H9 (cell line): Measurements from ENCODE around the gene FRYL. TPM values are rescaled to one million over a fixed set of nuclear protein-coding genes. Genes with fewer than 3 reads are reported as not detected.

ENCODE experiments used
- DNase-seq: peaks from one replicate; pipeline ENCODE4 v3.0.0-alpha.2; 2017
- H2AFZ ChIP-seq: one replicate; pipeline ENCODE4 v1.6.1; 2013; ENCODE audit warnings: mild to moderate bottlenecking, low read length, control low read depth, moderate library complexity
- H2AK5ac ChIP-seq: 2 replicates; pipeline ENCODE4 v1.6.1; 2013; ENCODE audit warnings: low read length, control low read depth, mixed read lengths; ENCODE audit not compliant: insufficient read length
- H2BK120ac ChIP-seq: one replicate; pipeline ENCODE4 v1.6.1; 2013; ENCODE audit warnings: low read depth, mild to moderate bottlenecking, low read length, control low read depth, inconsistent platforms; ENCODE audit not compliant: poor library complexity, severe bottlenecking
- H2BK12ac ChIP-seq: 2 replicates; pipeline ENCODE4 v1.6.1; 2013; ENCODE audit warnings: low read length, control low read depth, mixed read lengths, low read depth; ENCODE audit not compliant: insufficient read length
- H2BK15ac ChIP-seq: 2 replicates; pipeline ENCODE4 v1.6.1; 2013; ENCODE audit warnings: low read depth, low read length, control low read depth
- H2BK20ac ChIP-seq: one replicate; pipeline ENCODE4 v1.6.1; 2013; ENCODE audit warnings: low read depth, mild to moderate bottlenecking, low read length, control low read depth, inconsistent platforms; ENCODE audit not compliant: poor library complexity, severe bottlenecking
- H2BK5ac ChIP-seq: 2 replicates; pipeline ENCODE4 v1.6.1; 2013; ENCODE audit warnings: low read length, control low read depth, mixed read lengths; ENCODE audit not compliant: insufficient read length
- H3K14ac ChIP-seq: 2 replicates; pipeline ENCODE4 v1.6.1; 2013; ENCODE audit warnings: low read length, control low read depth; ENCODE audit not compliant: insufficient read depth
- H3K18ac ChIP-seq: 2 replicates; pipeline ENCODE4 v1.6.1; 2013; ENCODE audit warnings: low read depth, mild to moderate bottlenecking, mixed read lengths, low read length, control low read depth; ENCODE audit not compliant: insufficient read length
- H3K23ac ChIP-seq: 2 replicates; pipeline ENCODE4 v1.6.1; 2013; ENCODE audit warnings: low read length, control low read depth, mixed read lengths, low read depth; ENCODE audit not compliant: insufficient read length
- H3K23me2 ChIP-seq: 2 replicates; pipeline ENCODE4 v1.6.1; 2013; ENCODE audit warnings: low read depth, mild to moderate bottlenecking, mixed read lengths, low read length, control low read depth; ENCODE audit not compliant: insufficient read length, poor library complexity, severe bottlenecking
- H3K27ac ChIP-seq: 2 replicates; pipeline ENCODE4 v1.5.1; 2013; ENCODE audit warnings: low read length, control low read depth, mixed read lengths, low read depth; ENCODE audit not compliant: insufficient read length
- H3K27me3 ChIP-seq: 2 replicates; pipeline ENCODE4 v1.6.1; 2013; ENCODE audit warnings: low read length, control low read depth, inconsistent platforms; ENCODE audit not compliant: insufficient read depth
- H3K4ac ChIP-seq: 2 replicates; pipeline ENCODE4 v1.6.1; 2013; ENCODE audit warnings: low read depth, mild to moderate bottlenecking, control low read depth, inconsistent platforms, low read length, moderate library complexity
- H3K4me1 ChIP-seq: 2 replicates; pipeline ENCODE4 v1.6.1; 2013; ENCODE audit warnings: low read length, control low read depth, inconsistent platforms; ENCODE audit not compliant: insufficient read depth
- H3K4me2 ChIP-seq: 2 replicates; pipeline ENCODE4 v1.6.1; 2013; ENCODE audit warnings: low read length, control low read depth, mixed read lengths; ENCODE audit not compliant: insufficient read length, insufficient read depth
- H3K56ac ChIP-seq: 2 replicates; pipeline ENCODE4 v1.6.1; 2013; ENCODE audit warnings: low read depth, mild to moderate bottlenecking, mixed read lengths, low read length, control low read depth; ENCODE audit not compliant: insufficient read length
- H3K79me1 ChIP-seq: 2 replicates; pipeline ENCODE4 v1.6.1; 2013; ENCODE audit warnings: low read depth, mild to moderate bottlenecking, moderate library complexity, low read length, control low read depth, inconsistent platforms; ENCODE audit not compliant: insufficient read depth, poor library complexity, severe bottlenecking
- H3K79me2 ChIP-seq: 2 replicates; pipeline ENCODE4 v1.6.1; 2013; ENCODE audit warnings: low read length, control low read depth, inconsistent platforms; ENCODE audit not compliant: insufficient read depth
- H3K9ac ChIP-seq: 2 replicates; pipeline ENCODE4 v1.6.1; 2013; ENCODE audit warnings: low read length, control low read depth, mixed read lengths; ENCODE audit not compliant: insufficient read length; ENCODE audit errors: extremely low read depth
- H3K9me3 ChIP-seq: one replicate; pipeline ENCODE4 v1.6.1; 2013; ENCODE audit warnings: low read depth, low read length, inconsistent platforms; ENCODE audit not compliant: control insufficient read depth
- H3T11ph ChIP-seq: one replicate; pipeline ENCODE4 v1.6.1; 2013; ENCODE audit warnings: mild to moderate bottlenecking, low read length, control low read depth, inconsistent platforms
- H4K20me1 ChIP-seq: one replicate; pipeline ENCODE4 v1.6.1; 2013; ENCODE audit not compliant: control insufficient read depth, insufficient read length, insufficient read depth
- H4K5ac ChIP-seq: 2 replicates; pipeline ENCODE4 v1.6.1; 2013; ENCODE audit warnings: low read depth, mild to moderate bottlenecking, mixed read lengths, low read length, control low read depth; ENCODE audit not compliant: insufficient read length
- H4K8ac ChIP-seq: replicated peaks from 2 replicates; pipeline ENCODE4 v1.6.1; 2013; ENCODE audit warnings: low read length, control low read depth, mixed read lengths, low read depth; ENCODE audit not compliant: insufficient read length
- H4K91ac ChIP-seq: 2 replicates; pipeline ENCODE4 v1.6.1; 2013; ENCODE audit warnings: low read depth, mild to moderate bottlenecking, moderate library complexity, mixed read lengths, low read length, control low read depth; ENCODE audit not compliant: insufficient read length
- H3K27ac Mint-ChIP-seq, 3 experiments: 2 replicates in 2 of 3; 3 replicates in 1 of 3; pipeline ENCODE4 v1.8.0; 2020 to 2021; ENCODE audit warnings: mixed read lengths in 3 of 3, mild to moderate bottlenecking in 1 of 3, moderate library complexity in 1 of 3
- H3K27me3 Mint-ChIP-seq: 2 replicates; pipeline ENCODE4 v1.8.0; 2021; ENCODE audit warnings: low read depth, mild to moderate bottlenecking, moderate library complexity, mixed read lengths
- H3K36me3 Mint-ChIP-seq, 3 experiments: 2 replicates in 2 of 3; 3 replicates in 1 of 3; pipeline ENCODE4 v1.8.0; 2020 to 2021; ENCODE audit warnings: low read depth in 3 of 3, mixed read lengths in 3 of 3; ENCODE audit not compliant: insufficient read depth in 1 of 3
- H3K4me1 Mint-ChIP-seq, 2 experiments: 2 replicates each; pipeline ENCODE4 v1.8.0; 2020; ENCODE audit warnings: mixed read lengths in 2 of 2
- H3K4me3 Mint-ChIP-seq, 2 experiments: 2 replicates in 1 of 2; 3 replicates in 1 of 2; pipeline ENCODE4 v1.8.0; 2020 to 2021; ENCODE audit warnings: mild to moderate bottlenecking in 2 of 2, mixed read lengths in 2 of 2, moderate library complexity in 1 of 2
- H3K9me3 Mint-ChIP-seq, 2 experiments: 2 replicates in 1 of 2; 3 replicates in 1 of 2; pipeline ENCODE4 v1.8.0; 2020; ENCODE audit warnings: mild to moderate bottlenecking in 2 of 2, mixed read lengths in 2 of 2, moderate library complexity in 1 of 2
- CTCF ChIP-seq: fragments of 200-600 bp; sonication (generic); conservative IDR thresholded peaks from 3 replicates; pipeline ENCODE4 v1.8.0; 2021; ENCODE audit warnings: antibody characterized with exemption, mild to moderate bottlenecking
- WGBS: extraction: QIAGEN DNeasy Blood & Tissue Kit; methylation state at CpG from one replicate; pipeline ENCODE4 v1.1.7; 2013; ENCODE audit warnings: missing lambda C conversion rate, low lambda C conversion rate, mixed read lengths; ENCODE audit not compliant: insufficient read length; ENCODE audit errors: extremely low coverage; 5-methylcytosine and 5-hydroxymethylcytosine counted together
- total RNA-seq: library from RNA; stranded (reverse); gene quantifications from 2 replicates; pipeline ENCODE4 v1.2.1, GENCODE V29; 2021

Gene FRYL
- total RNA-seq, 1 experiment from 2014 or later: 31.5 TPM

GRCh38 chr4:48557478-48557877 is 222.6 kb downstream of the FRYL start:
- Histone ChIP-seq H3K79me2 (no peaks in the 10 kb centered on the region), H3K23ac (no peak overlapping the region), H3K18ac (no peak overlapping the region), H3K27ac (no peak overlapping the region), H3K79me1 (no peaks in the 10 kb centered on the region), H2AK5ac (no peak overlapping the region), H2BK20ac (no peak overlapping the region), H2BK120ac (no peak overlapping the region), H4K20me1 (no peaks in the 10 kb centered on the region), H2BK15ac (no peak overlapping the region), H3K9ac (no peak overlapping the region), H3K14ac (no peak overlapping the region), H3K27me3 (no peaks in the 10 kb centered on the region), H4K5ac (no peak overlapping the region), H4K91ac (no peak overlapping the region), H3K56ac (no peak overlapping the region), H2BK5ac (no peak overlapping the region), H3T11ph (no peak overlapping the region), H2BK12ac (no peak overlapping the region), H3K4me2 (no peak overlapping the region), H3K4me1 (no peaks in the 10 kb centered on the region), H3K4ac (no peak overlapping the region), H4K8ac (no peak overlapping the region), H2AFZ (no peak overlapping the region), H3K23me2 (no peaks in the 10 kb centered on the region), H3K9me3 (no peaks in the 10 kb centered on the region)
- DNase-seq: peak; percentile 32
- WGBS: 100% methylated on average over 1 of the region's 8 CpGs
- peaks cover 29 to 54% (median 51%) of the 10 kb centered on the region in 3 experiments for H3K36me3 Mint-ChIP-seq
- no peak overlapping the region for H3K27ac Mint-ChIP-seq
- H3K27me3 Mint-ChIP-seq: no peaks in the 10 kb centered on the region
- no peak overlapping the region for H3K4me3 Mint-ChIP-seq
- H3K4me1 Mint-ChIP-seq: no peaks in the 10 kb centered on the region
- H3K9me3 Mint-ChIP-seq: no peaks in the 10 kb centered on the region; a peak in 1 of 5 replicates
- TF ChIP-seq CTCF: peak; percentile 65
